CD14-positive monocyte (primary cell): ENCODE results near the gene LRBA. TPM values are rescaled to one million over a fixed set of nuclear protein-coding genes. Genes with fewer than 3 reads are reported as not detected.

ENCODE experiments used
- DNase-seq, 3 donors: peaks; one replicate each; pipeline ENCODE4 v3.0.0-alpha.2; 2011 to 2022
- H2AFZ ChIP-seq: 2 replicates; pipeline ENCODE4 v1.6.0; 2012; ENCODE audit warnings: mild to moderate bottlenecking, low read depth, low read length, inconsistent platforms; ENCODE audit not compliant: insufficient read depth, poor library complexity, severe bottlenecking
- H3K27ac ChIP-seq, 2 donors: 1 replicate in 1 of 2; 2 replicates in 1 of 2; pipeline ENCODE4 v1.5.1; 2012 to 2013; ENCODE audit warnings: low read length in 2 of 2, control low read depth in 1 of 2, inconsistent platforms in 1 of 2, low read depth in 1 of 2, mild to moderate bottlenecking in 1 of 2
- H3K27me3 ChIP-seq, 2 donors: one replicate each; pipeline versions ENCODE4 v1.6.0 to v1.6.1; 2011 to 2013; ENCODE audit warnings: low read length in 2 of 2; ENCODE audit not compliant: control insufficient read depth in 2 of 2, insufficient read depth in 2 of 2
- H3K36me3 ChIP-seq, 2 donors: replicated peaks in 1 of 2; 1 replicate in 1 of 2; 2 replicates in 1 of 2; pipeline versions ENCODE4 v1.5.1 to v1.6.1; 2012 to 2013; ENCODE audit warnings: low read length in 2 of 2, control low read depth in 1 of 2, inconsistent platforms in 1 of 2, mild to moderate bottlenecking in 1 of 2; ENCODE audit not compliant: insufficient read depth in 2 of 2, control insufficient read depth in 1 of 2
- H3K4me1 ChIP-seq, 2 donors: 1 replicate in 1 of 2; 2 replicates in 1 of 2; pipeline versions ENCODE4 v1.5.1 to v1.6.1; 2012 to 2013; ENCODE audit warnings: low read length in 2 of 2, control low read depth in 1 of 2, inconsistent platforms in 1 of 2, mild to moderate bottlenecking in 1 of 2, moderate library complexity in 1 of 2; ENCODE audit not compliant: insufficient read depth in 2 of 2, control insufficient read depth in 1 of 2
- H3K4me2 ChIP-seq: replicated peaks from 2 replicates; pipeline ENCODE3; 2012; ENCODE audit warnings: low read length, moderate library complexity, mild to moderate bottlenecking; ENCODE audit not compliant: poor library complexity, severe bottlenecking; ENCODE audit errors: extremely low read depth
- H3K4me3 ChIP-seq, 3 experiments: fragments of 200-600 bp in 1 of 3; sonication (generic) in 1 of 3; replicated peaks in 1 of 3; 1 replicate in 2 of 3; 2 replicates in 1 of 3; pipeline ENCODE4 v1.5.1; 2011 to 2013; ENCODE audit warnings: low read length in 3 of 3, mild to moderate bottlenecking in 3 of 3, control low read depth in 2 of 3, low read depth in 2 of 3, inconsistent platforms in 1 of 3, moderate library complexity in 1 of 3
- H3K79me2 ChIP-seq: 2 replicates; pipeline ENCODE4 v1.6.0; 2012; ENCODE audit warnings: mild to moderate bottlenecking, control low read depth, inconsistent platforms, low read length, moderate library complexity; ENCODE audit not compliant: insufficient read depth
- H3K9ac ChIP-seq: 2 replicates; pipeline ENCODE4 v1.6.0; 2017; ENCODE audit warnings: low read length, mild to moderate bottlenecking; ENCODE audit not compliant: insufficient read depth, poor library complexity, severe bottlenecking
- H3K9me3 ChIP-seq, 2 donors: replicated peaks in 1 of 2; 1 replicate in 1 of 2; 2 replicates in 1 of 2; pipeline versions ENCODE4 v1.5.1 to v1.6.1; 2012 to 2013; ENCODE audit warnings: low read length in 2 of 2, control low read depth in 1 of 2; ENCODE audit not compliant: control insufficient read depth in 1 of 2, insufficient read depth in 1 of 2
- H4K20me1 ChIP-seq: 2 replicates; pipeline ENCODE4 v1.6.0; 2012; ENCODE audit warnings: mild to moderate bottlenecking, low read length, control low read depth, moderate library complexity; ENCODE audit not compliant: insufficient read depth
- H3K27ac Mint-ChIP-seq, 7 donors: one replicate each; pipeline ENCODE4 v1.8.0; 2020; ENCODE audit warnings: mild to moderate bottlenecking in 7 of 7, mixed read lengths in 7 of 7, moderate library complexity in 6 of 7, inconsistent platforms in 2 of 7
- H3K27me3 Mint-ChIP-seq, 3 donors: one replicate each; pipeline ENCODE4 v1.8.0; 2021 to 2022; ENCODE audit warnings: low read depth in 3 of 3, mild to moderate bottlenecking in 3 of 3, mixed read lengths in 3 of 3, moderate library complexity in 3 of 3, inconsistent platforms in 1 of 3
- H3K36me3 Mint-ChIP-seq, 2 donors: one replicate each; pipeline ENCODE4 v1.8.0; 2020; ENCODE audit warnings: mixed read lengths in 2 of 2, inconsistent platforms in 1 of 2, mild to moderate bottlenecking in 1 of 2
- H3K4me1 Mint-ChIP-seq: one replicate; pipeline ENCODE4 v1.8.0; 2020; ENCODE audit warnings: mild to moderate bottlenecking, mixed read lengths
- H3K4me3 Mint-ChIP-seq, 2 donors: one replicate each; pipeline ENCODE4 v1.8.0; 2020; ENCODE audit warnings: mild to moderate bottlenecking in 2 of 2, mixed read lengths in 2 of 2, moderate library complexity in 1 of 2
- H3K9me3 Mint-ChIP-seq, 7 donors: one replicate each; pipeline ENCODE4 v1.8.0; 2020 to 2022; ENCODE audit warnings: mixed read lengths in 7 of 7, mild to moderate bottlenecking in 6 of 7, moderate library complexity in 6 of 7, inconsistent platforms in 2 of 7
- CTCF ChIP-seq: fragments of 200-600 bp; IDR thresholded peaks from one replicate; pipeline ENCODE4 v1.8.0; 2022; ENCODE audit warnings: antibody characterized with exemption, mild to moderate bottlenecking
- WGBS: methylation state at CpG from one replicate; pipeline ENCODE4 v1.1.5; 2013; ENCODE audit warnings: missing lambda C conversion rate; ENCODE audit not compliant: insufficient coverage; 5-methylcytosine and 5-hydroxymethylcytosine counted together
- intact Hi-C, 2 donors: fragments of 100-400 bp; cut with micrococcal nuclease; formaldehyde crosslinking; loops; one replicate each; pipeline versions ENCODE4 v1.15.0 to v1.15.1; 2023
- polyA plus RNA-seq, 3 donors: library from polyadenylated mRNA; depleted of rRNA in 1 of 3; unstranded in 2 of 3; stranded (reverse) in 1 of 3; fragments of 300-500 nt in 2 of 3; fragments of >200 nt in 1 of 3; fragmentation: Illumina TruSeq in 2 of 3; gene quantifications; 1 replicate in 2 of 3; 2 replicates in 1 of 3; pipeline ENCODE4 v1.2.3, GENCODE V29; 2012 to 2021

Gene LRBA
- polyA plus RNA-seq, 3 donors, result 1.5 to 5.5 (median 4.4) TPM

GRCh38 chr4:150259861-150260567 lies 755.1 kb downstream of the LRBA start:
- peaks cover 10 to 15% of the 10 kb centered on the region in 2 donors for H3K36me3 Mint-ChIP-seq
- Histone ChIP-seq H3K4me1 (no peaks in the 10 kb centered on the region), H3K9ac (no peak overlapping the region), H4K20me1 (no peaks in the 10 kb centered on the region), H3K36me3 (no peaks in the 10 kb centered on the region), H3K27me3 (no peaks in the 10 kb centered on the region), H3K9me3 (no peaks in the 10 kb centered on the region), H3K4me2 (no peak overlapping the region), H3K4me3 (no peak overlapping the region), H3K79me2 (no peaks in the 10 kb centered on the region), H3K27ac (no peak overlapping the region), H2AFZ (no peak overlapping the region)
- H3K4me3 Mint-ChIP-seq, result no peak overlapping the region
- H3K27me3 Mint-ChIP-seq, result peaks cover 0 to 1% (median 0%) of the 10 kb centered on the region in 3 donors
- peak overlapping the region in 2 of 7 donors; percentile 16 for H3K27ac Mint-ChIP-seq
- intact Hi-C loops, result no loop called here
- H3K9me3 Mint-ChIP-seq, result peaks cover 0 to 2% (median 0%) of the 10 kb centered on the region in 7 donors
- WGBS, result 94% methylated on average over 8 of the region's 8 CpGs
- no peak for TF ChIP-seq CTCF
- H3K4me1 Mint-ChIP-seq, result peaks cover 4% of the 10 kb centered on the region
- DNase-seq, result no peak

DNA sequence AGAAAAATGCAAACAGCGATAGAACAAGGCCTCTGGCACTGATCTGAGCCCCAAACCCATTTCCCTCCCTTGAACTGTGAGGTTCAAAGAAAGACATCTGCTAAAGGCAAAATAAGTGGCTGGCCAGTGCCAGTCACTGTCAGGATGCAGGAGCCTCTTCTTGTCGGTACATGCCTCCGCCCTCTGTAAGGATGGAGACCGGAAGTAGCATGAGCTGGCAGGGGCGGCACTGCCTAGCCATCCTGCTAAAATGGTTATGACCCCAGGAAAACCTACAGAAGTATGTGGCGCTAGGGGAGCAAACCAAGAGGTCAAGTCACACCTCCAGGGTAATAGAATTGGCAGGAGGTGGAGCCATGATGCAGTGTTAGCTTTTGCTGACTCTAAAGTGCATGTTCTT lies 756.5 kb downstream of the LRBA start:
- H4K20me1 ChIP-seq, result no peaks in the 10 kb centered on the region
- H2AFZ ChIP-seq, result no peak overlapping the region
- no peaks in the 10 kb centered on the region for H3K79me2 ChIP-seq
- H3K9me3 Mint-ChIP-seq, result peaks cover 0 to 3% (median 0%) of the 10 kb centered on the region in 7 donors
- intact Hi-C loops, result no loop called here
- H3K9me3 ChIP-seq, result no peaks in the 10 kb centered on the region
- no peak overlapping the region for H3K4me2 ChIP-seq
- peaks cover 0 to 1% (median 0%) of the 10 kb centered on the region in 3 donors for H3K27me3 Mint-ChIP-seq
- no peaks in the 10 kb centered on the region for H3K27me3 ChIP-seq
- H3K36me3 ChIP-seq, result no peaks in the 10 kb centered on the region
- no peaks in the 10 kb centered on the region for H3K4me1 ChIP-seq
- WGBS, result 97% methylated on average over 5 of the region's 6 CpGs
- H3K27ac Mint-ChIP-seq, result no peak overlapping the region
- H3K4me3 ChIP-seq, result no peak overlapping the region
- H3K9ac ChIP-seq, result no peak overlapping the region
- H3K36me3 Mint-ChIP-seq, result peaks cover 2 to 7% of the 10 kb centered on the region in 2 donors
- no peak for DNase-seq
- H3K4me3 Mint-ChIP-seq, result no peak overlapping the region
- no peak overlapping the region for H3K27ac ChIP-seq
- H3K4me1 Mint-ChIP-seq, result peaks cover 7% of the 10 kb centered on the region
- no peak for TF ChIP-seq CTCF
